ENCODE results near the gene ITSN1.

ITSN1 gene

DNA sequence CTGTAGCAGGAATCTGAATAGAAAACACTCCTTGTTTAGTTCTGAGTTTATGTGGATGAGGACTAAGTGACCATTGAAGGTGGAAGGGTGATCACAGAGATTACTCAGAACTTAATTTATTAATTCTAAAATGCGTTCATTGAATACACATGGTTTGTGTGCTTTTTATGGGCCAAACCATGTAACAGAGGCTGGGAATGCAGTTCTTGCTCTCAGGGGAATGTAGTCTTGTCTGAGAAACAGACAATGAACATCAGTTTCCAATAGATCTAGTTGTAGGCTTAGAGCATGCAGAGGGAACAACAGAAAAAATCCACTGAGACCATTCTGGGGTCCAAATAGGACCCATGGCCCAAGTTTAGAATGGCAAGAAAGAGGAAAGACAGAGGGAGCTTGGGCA lies 46.1 kb downstream of the ITSN1 start:
- no peak for DNase-seq (ENCODE audit: low read depth)
- no peak overlapping the region for H3K4me3 ChIP-seq (ENCODE audit: low read length)
- TF ChIP-seq CTCF (conservative IDR thresholded peaks at IDR 0.05; ENCODE audit: low read depth, low read length) = no peak

GRCh38 chr21:33690874-33691273 lies 48.6 kb downstream of the ITSN1 start:
- no peak for DNase-seq (ENCODE audit: low read depth)
- no peak overlapping the region for H3K4me3 ChIP-seq (ENCODE audit: low read length)
- no peak for TF ChIP-seq CTCF (conservative IDR thresholded peaks at IDR 0.05; ENCODE audit: low read depth, low read length)

GRCh38 chr21:33691945-33692603 lies 49.8 kb downstream of the ITSN1 start:
- DNase-seq (ENCODE audit: low read depth) = no peak
- H3K4me3 ChIP-seq (ENCODE audit: low read length) = no peak overlapping the region
- no peak for TF ChIP-seq CTCF (conservative IDR thresholded peaks at IDR 0.05; ENCODE audit: low read depth, low read length)

- TF ChIP-seq CTCF (conservative IDR thresholded peaks at IDR 0.05; ENCODE audit: low read depth, low read length) = no peak
- no peak for DNase-seq (ENCODE audit: low read depth)
- H3K4me3 ChIP-seq (ENCODE audit: low read length) = no peak overlapping the region
These were observed 53.5 kb downstream of the ITSN1 start for GRCh38 chr21:33695813-33696212.

DNA sequence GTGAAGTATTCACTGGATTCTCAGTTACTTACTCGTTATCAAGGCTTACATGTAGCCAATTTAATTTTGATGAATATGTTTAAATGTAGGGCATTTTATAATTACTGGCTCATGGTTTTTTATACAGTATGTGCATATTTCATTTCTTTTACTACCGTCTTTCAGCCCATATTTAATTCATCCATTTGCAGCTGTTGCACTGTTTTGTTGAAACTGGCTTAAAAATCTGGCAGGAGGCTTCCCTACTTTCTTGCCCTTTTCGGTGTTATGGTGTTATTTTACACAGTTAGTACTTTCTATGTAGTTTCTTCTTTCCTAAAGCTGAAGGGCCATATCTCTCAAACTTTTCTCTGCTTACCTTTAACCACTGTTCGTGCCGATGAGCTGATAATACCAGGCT lies 54.2 kb downstream of the ITSN1 start:
- H3K4me3 ChIP-seq (ENCODE audit: low read length) = no peak overlapping the region
- DNase-seq (ENCODE audit: low read depth) = no peak
- TF ChIP-seq CTCF (conservative IDR thresholded peaks at IDR 0.05; ENCODE audit: low read depth, low read length) = no peak

DNA sequence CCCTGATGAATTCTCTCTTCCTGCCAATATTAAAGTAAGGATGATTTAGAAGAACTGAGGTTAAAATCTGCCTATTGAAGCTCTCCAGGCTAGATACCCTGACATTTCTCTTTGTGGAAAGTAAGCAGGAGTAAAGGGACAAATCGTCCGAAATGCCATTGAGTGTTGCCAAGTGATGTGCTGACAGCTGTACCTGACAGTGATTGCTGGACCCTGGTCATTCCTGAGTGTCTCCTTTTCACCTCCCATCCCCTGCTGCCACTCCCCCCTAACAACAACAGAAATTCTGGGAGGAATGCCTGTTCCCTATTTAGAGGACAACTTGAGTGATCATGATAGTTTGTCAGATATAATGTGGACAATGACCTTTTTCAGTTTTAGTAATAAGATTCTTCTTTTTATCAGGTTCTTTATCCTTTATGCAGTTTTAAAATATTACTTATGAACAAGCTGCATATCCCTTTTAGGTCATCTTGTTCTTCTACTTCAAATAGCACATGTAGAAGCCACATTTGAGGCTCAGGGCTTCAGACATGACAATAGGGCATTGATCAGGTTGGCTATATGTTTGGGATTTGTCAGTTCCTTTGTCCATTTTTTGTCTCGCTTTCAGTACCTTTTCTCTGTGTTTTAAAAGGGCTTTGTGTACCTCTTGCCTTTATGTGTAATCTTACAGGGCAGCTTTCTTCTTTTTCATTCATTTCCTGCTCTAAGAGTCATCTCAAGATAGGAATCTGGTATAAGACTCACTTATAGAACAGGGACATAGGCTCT lies 56.0 kb downstream of the ITSN1 start:
- H3K4me3 ChIP-seq (ENCODE audit: low read length) = no peak overlapping the region
- TF ChIP-seq CTCF (conservative IDR thresholded peaks at IDR 0.05; ENCODE audit: low read depth, low read length) = no peak
- no peak for DNase-seq (ENCODE audit: low read depth)

DNA sequence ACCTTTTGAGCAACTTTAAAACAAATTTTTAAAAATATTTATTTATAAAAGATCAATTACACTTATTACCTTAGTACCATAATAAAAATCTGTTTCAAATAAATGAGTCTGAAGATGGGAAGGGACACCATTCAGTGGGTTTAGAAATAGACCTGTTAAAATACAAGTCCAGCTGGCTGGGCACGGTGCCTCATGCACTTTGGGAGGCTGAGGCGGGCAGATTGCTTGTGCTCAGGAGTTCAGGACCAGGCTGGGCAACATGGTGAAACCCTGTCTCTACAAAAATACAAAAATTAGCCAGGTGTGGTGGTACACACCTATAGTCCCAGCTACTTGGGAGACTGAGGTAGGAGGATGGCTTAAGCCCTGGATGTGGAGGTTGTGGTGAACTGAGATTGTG lies 57.0 kb downstream of the ITSN1 start:
- H3K4me3 ChIP-seq (ENCODE audit: low read length) = no peak overlapping the region
- no peak for TF ChIP-seq CTCF (conservative IDR thresholded peaks at IDR 0.05; ENCODE audit: low read depth, low read length)
- no peak for DNase-seq (ENCODE audit: low read depth)

Data from retinal pigment epithelial cell (primary cell).